Tibial artery (tissue), 4 donors: ENCODE results near the gene SLC45A1.

Source experiments
- DNase-seq, 2 donors: peaks; one replicate each; pipeline ENCODE4 v3.0.0-alpha.2; 2019
- H3K27ac ChIP-seq, 2 donors: fragments of 200-600 bp; sonication (generic) in 1 of 2; 1 replicate in 1 of 2; 2 replicates in 1 of 2; pipeline ENCODE4 v1.5.1; 2018 to 2019; ENCODE audit warnings: mild to moderate bottlenecking in 1 of 2
- H3K27me3 ChIP-seq, 2 donors: fragments of 200-600 bp; sonication (generic) in 1 of 2; one replicate each; pipeline versions ENCODE4 v1.5.1 to v1.6.0; 2016 to 2019
- H3K36me3 ChIP-seq, 3 donors: fragments of 200-600 bp; sonication (generic) in 2 of 3; one replicate each; pipeline ENCODE4 v1.5.1; 2016 to 2019; ENCODE audit warnings: mild to moderate bottlenecking in 2 of 3
- H3K4me1 ChIP-seq, 4 donors: fragments of 200-600 bp; sonication (generic) in 2 of 4; 1 replicate in 3 of 4; 2 replicates in 1 of 4; pipeline ENCODE4 v1.5.1; 2016 to 2019
- H3K4me3 ChIP-seq, 2 donors: fragments of 200-600 bp; sonication (generic) in 1 of 2; 1 replicate in 1 of 2; 2 replicates in 1 of 2; pipeline ENCODE4 v1.5.1; 2018 to 2019; ENCODE audit warnings: mild to moderate bottlenecking in 2 of 2
- H3K9me3 ChIP-seq, 3 donors: fragments of 200-600 bp; sonication (generic) in 1 of 3; one replicate each; pipeline ENCODE4 v1.5.1; 2016 to 2019
- intact Hi-C: fragments of 100-400 bp; cut with DNase I; formaldehyde crosslinking; loops from one replicate; pipeline ENCODE4 v1.15.0; 2023; ENCODE audit warnings: low total_unique reads
- TF ChIP-seq, protein P1 (sequence below), 2 experiments: fragments of 200-600 bp in 1 of 2; fragments of 450-650 bp in 1 of 2; IDR thresholded peaks; one replicate each; pipeline ENCODE4 v1.5.1; 2017 to 2019; ENCODE audit warnings: antibody characterized with exemption in 2 of 2, mild to moderate bottlenecking in 1 of 2, moderate library complexity in 1 of 2

SLC45A1 gene

DNA sequence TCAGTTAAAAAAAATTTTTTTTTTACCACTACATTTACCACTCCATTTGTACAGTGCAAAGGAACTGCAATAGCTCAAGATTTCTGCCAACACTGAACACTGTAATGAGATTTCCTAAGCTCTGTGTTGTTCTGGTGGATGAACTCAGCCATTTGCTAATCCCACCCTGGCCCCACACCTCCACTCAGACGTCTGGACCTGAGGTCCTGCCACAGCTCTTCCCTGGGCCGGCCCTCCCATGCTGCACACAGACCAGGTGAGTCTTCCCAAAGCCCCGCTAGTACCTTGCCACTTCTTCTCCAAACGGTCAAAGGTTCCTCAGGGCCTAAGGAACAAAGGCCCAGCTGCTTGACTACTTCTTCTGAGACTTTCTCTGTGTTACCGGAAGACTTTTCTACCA lies 56.4 kb downstream of the SLC45A1 start:
- Histone ChIP-seq H3K4me3 (no peak overlapping the region), H3K4me1 (peaks cover 6 to 83% (median 67%) of the 10 kb centered on the region in 4 donors), H3K27me3 (no peaks in the 10 kb centered on the region), H3K36me3 (no peaks in the 10 kb centered on the region), H3K9me3 (no peaks in the 10 kb centered on the region), H3K27ac (peak overlapping the region; percentile 74 to 82)
- peak in 1 of 2 donors; percentile 53 for DNase-seq
- intact Hi-C loops: loop anchor here (5.0 kb wide), 2 partner anchors 38 to 198 kb away; no protein-coding TSS in a partner anchor
- TF ChIP-seq, protein P1, sequence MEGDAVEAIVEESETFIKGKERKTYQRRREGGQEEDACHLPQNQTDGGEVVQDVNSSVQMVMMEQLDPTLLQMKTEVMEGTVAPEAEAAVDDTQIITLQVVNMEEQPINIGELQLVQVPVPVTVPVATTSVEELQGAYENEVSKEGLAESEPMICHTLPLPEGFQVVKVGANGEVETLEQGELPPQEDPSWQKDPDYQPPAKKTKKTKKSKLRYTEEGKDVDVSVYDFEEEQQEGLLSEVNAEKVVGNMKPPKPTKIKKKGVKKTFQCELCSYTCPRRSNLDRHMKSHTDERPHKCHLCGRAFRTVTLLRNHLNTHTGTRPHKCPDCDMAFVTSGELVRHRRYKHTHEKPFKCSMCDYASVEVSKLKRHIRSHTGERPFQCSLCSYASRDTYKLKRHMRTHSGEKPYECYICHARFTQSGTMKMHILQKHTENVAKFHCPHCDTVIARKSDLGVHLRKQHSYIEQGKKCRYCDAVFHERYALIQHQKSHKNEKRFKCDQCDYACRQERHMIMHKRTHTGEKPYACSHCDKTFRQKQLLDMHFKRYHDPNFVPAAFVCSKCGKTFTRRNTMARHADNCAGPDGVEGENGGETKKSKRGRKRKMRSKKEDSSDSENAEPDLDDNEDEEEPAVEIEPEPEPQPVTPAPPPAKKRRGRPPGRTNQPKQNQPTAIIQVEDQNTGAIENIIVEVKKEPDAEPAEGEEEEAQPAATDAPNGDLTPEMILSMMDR (IDR thresholded peaks at IDR 0.05): no peak

DNA sequence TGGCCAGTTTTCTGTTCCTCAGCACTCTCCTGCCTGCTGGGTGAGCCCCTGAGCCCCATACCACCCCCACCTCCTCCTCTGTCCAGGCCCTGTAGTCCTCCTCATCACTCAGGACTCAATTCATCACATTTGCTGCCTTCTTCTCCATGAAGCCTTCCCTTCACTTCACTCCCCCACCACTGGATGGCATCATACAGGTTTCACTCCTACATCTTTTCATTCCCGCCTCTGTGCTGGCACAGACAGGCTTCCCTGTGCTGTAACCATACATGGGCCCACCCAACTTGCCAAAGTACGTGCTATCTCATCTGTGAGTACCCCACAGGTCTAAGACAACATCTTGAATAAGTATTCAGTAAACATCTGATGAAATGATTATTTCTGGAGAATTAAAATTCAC lies 56.9 kb downstream of the SLC45A1 start:
- DNase-seq: no peak
- Histone ChIP-seq H3K36me3 (no peaks in the 10 kb centered on the region), H3K4me1 (peaks cover 6 to 83% (median 69%) of the 10 kb centered on the region in 4 donors), H3K9me3 (no peaks in the 10 kb centered on the region), H3K27ac (peak overlapping the region; percentile 74 to 82), H3K27me3 (no peaks in the 10 kb centered on the region), H3K4me3 (no peak overlapping the region)
- TF ChIP-seq, protein P1 (IDR thresholded peaks at IDR 0.05): no peak
- intact Hi-C loops: loop anchor here (5.0 kb wide), 2 partner anchors 37 to 197 kb away; no protein-coding TSS in a partner anchor

DNA sequence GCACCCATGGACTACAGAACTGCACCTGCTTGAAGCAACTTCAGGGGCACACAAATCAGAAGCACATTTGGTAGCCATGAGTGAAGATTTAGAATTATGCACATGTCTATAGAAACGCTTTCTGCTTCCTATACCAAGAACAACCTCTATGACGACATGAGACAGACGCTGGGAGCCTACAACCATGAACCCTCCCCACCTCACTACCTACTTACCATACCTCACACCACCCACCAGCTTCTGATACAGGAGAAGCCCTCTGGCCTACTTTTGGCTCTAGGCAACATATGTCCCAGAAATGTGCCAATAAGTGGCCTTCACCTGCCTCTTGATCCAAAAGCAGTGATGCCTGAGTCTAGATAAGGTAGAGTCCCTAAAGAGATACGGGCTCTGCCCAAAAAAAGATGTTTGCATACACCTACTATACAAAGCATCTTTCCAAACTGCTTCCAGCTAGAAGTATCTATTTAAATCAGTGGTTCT lies 58.5 kb downstream of the SLC45A1 start:
- no peak overlapping the region for H3K27ac ChIP-seq
- H3K36me3 ChIP-seq: no peaks in the 10 kb centered on the region

DNA sequence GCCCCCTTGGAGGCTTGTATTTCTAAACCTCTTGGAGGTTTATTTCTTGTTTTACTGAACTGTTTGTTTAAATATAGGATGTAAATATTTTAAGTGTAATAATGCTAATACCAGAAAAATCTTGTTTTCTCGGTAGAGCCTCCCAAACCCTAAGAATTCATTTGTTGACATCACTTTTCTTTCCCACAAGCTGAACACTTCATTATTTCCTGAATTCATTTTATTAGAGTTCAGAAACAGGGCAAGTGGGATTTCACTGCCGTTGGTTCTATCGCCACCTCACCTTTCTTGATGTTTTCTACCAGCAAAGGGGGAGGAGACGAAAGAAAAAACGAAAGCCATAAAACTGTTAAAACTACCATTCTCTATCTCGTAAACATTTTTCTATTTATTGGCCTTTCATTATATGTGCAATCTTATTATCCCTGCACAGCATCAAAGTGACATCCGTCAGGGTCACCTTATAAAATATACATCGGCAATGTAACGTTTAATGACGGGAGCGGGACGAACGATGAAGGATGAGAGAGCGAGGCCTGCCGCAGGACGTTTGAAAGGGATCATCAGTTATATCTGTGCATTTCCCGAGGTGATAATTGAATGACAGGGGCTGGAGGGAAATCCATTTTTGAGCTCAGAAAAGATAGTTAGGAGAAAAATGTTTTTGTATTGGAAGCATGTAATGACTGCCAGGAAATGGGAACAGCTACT lies 59.5 kb downstream of the SLC45A1 start:
- Histone ChIP-seq H3K27ac (peak overlapping the region in 1 of 2 donors; percentile 14), H3K4me1 (peaks cover 0 to 83% (median 70%) of the 10 kb centered on the region in 4 donors)

More for the DNA sequence above, 58.5 kb downstream of the SLC45A1 start:
- no peaks in the 10 kb centered on the region for H3K9me3 ChIP-seq
- no peak overlapping the region for H3K4me3 ChIP-seq
- peaks cover 0 to 83% (median 72%) of the 10 kb centered on the region in 4 donors for H3K4me1 ChIP-seq
- H3K27me3 ChIP-seq: no peaks in the 10 kb centered on the region
- TF ChIP-seq, protein P1 (IDR thresholded peaks at IDR 0.05): no peak
- intact Hi-C loops: no loop called here
- no peak for DNase-seq

DNA sequence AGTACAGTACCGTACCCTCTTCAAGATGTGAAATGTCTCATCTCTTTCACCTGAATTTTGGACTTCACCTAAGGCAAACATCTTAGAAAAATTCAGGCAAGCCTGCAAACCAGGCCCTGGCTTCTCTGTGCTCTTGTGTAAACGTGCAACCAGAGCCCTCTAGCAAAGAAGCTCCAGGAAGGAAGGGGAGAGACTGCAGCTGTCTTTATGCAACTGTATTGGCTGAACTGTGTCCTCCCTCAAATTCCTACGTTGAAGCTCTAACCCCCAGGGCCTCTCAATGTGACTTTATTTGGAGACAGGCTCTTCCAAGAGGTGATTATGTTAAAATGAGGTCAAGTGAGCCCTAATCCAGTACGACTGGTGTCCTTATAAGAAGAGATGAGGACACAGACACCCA lies 60.3 kb downstream of the SLC45A1 start:
- intact Hi-C loops: no loop called here
- TF ChIP-seq, protein P1 (IDR thresholded peaks at IDR 0.05): no peak
- H3K4me1 ChIP-seq: peaks cover 0 to 83% (median 66%) of the 10 kb centered on the region in 4 donors
- peak overlapping the region; percentile 30 to 56 for H3K27ac ChIP-seq
- H3K36me3 ChIP-seq: peaks cover 0 to 9% (median 0%) of the 10 kb centered on the region in 3 donors
- no peak overlapping the region for H3K4me3 ChIP-seq
- no peaks in the 10 kb centered on the region for H3K27me3 ChIP-seq
- peak in 1 of 2 donors; percentile 52 for DNase-seq
- no peaks in the 10 kb centered on the region for H3K9me3 ChIP-seq

More for the DNA sequence above, 59.5 kb downstream of the SLC45A1 start:
- no peaks in the 10 kb centered on the region for H3K27me3 ChIP-seq
- H3K9me3 ChIP-seq: no peaks in the 10 kb centered on the region
- DNase-seq: peak in 1 of 2 donors; percentile 1
- peaks cover 0 to 4% (median 0%) of the 10 kb centered on the region in 3 donors for H3K36me3 ChIP-seq
- intact Hi-C loops: no loop called here
- TF ChIP-seq, protein P1 (IDR thresholded peaks at IDR 0.05): no peak
- H3K4me3 ChIP-seq: no peak overlapping the region
